Measurements from ENCODE around the gene PTGER2. TPM values are rescaled to one million over a fixed set of nuclear protein-coding genes. Genes with fewer than 3 reads are reported as not detected.

PTGER2 gene, protein sequence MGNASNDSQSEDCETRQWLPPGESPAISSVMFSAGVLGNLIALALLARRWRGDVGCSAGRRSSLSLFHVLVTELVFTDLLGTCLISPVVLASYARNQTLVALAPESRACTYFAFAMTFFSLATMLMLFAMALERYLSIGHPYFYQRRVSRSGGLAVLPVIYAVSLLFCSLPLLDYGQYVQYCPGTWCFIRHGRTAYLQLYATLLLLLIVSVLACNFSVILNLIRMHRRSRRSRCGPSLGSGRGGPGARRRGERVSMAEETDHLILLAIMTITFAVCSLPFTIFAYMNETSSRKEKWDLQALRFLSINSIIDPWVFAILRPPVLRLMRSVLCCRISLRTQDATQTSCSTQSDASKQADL
- total RNA-seq: 17.9 and 33.3 TPM in 2 replicates

DNA sequence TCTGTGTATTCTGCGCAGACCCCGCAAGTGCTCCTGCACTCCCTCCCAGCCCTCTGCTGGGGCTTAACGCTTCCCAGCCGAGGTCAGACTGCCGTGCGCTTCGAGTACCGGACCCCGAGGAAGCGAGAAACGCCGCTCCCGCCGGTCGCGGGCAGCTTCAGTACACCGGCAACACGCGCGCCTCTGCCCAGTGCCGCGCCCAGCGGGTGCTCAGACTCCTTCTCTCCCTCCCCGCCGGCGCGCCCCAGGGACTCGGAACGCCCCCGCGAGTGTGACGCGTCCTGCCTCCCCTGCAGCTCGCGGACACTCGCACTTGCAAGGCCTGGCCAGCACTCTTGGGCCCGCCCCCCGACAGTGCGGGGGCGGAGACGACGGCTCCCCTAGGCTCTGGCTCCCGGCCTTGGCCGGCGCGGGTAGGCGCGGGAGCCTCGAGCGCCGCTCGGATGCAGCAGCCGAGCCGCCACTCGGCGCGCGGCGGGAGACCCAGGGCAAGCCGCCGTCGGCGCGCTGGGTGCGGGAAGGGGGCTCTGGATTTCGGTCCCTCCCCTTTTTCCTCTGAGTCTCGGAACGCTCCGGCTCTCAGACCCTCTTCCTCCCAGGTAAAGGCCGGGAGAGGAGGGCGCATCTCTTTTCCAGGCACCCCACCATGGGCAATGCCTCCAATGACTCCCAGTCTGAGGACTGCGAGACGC, at the start of gene PTGER2:
PTGER2 (plus strand) TSS at position 410 of the 692 bp plus-strand sequence; CDS start at position 647, 237 bp downstream.

GRCh38 chr14:52267501-52268278, 46.4 kb upstream of the PTGER2 start, which contains the start of gene PTGDR:
TSS of gene PTGDR (plus strand) at chr14:52267698. CDS start at chr14:52267815, 117 bp downstream.

Other genes with a start within 250 kb of the PTGER2 start
- 119 and 120 TPM in 2 replicates for gene NID2, start 245.3 kb upstream of the PTGER2 start, total RNA-seq
- gene PTGDR, start 46.6 kb upstream of the PTGER2 start, total RNA-seq: 0.11 TPM in 1 of 2 replicates, not detected in the other
- gene TXNDC16, start 238.2 kb downstream of the PTGER2 start, total RNA-seq: 6.9 and 9.0 TPM in 2 replicates
- gene GPR137C, start 238.5 kb downstream of the PTGER2 start, total RNA-seq: 0.26 and 0.97 TPM in 2 replicates